Endodermal cell (in vitro differentiated cells): Measurements from ENCODE around the gene UMAD1. TPM values are rescaled to one million over a fixed set of nuclear protein-coding genes. Genes with fewer than 3 reads are reported as not detected.

Experiments used
- DNase-seq: peaks from one replicate; pipeline ENCODE4 v3.0.0-alpha.2; 2017
- H3K27ac ChIP-seq: 2 replicates; pipeline ENCODE4 v1.5.1; 2013; ENCODE audit warnings: mild to moderate bottlenecking, low read depth, low read length, moderate library complexity
- H3K27me3 ChIP-seq: 2 replicates; pipeline ENCODE4 v1.6.1; 2013; ENCODE audit warnings: mild to moderate bottlenecking, low read length, moderate library complexity; ENCODE audit not compliant: insufficient read depth, control insufficient read depth, poor library complexity, severe bottlenecking
- H3K36me3 ChIP-seq: 2 replicates; pipeline ENCODE4 v1.7.0; 2013; ENCODE audit warnings: mild to moderate bottlenecking, low read length, moderate library complexity; ENCODE audit not compliant: control insufficient read depth, insufficient read depth
- H3K4me1 ChIP-seq: one replicate; pipeline ENCODE4 v1.7.0; 2013; ENCODE audit warnings: low read length; ENCODE audit not compliant: control insufficient read depth, insufficient read depth
- H3K4me3 ChIP-seq: 2 replicates; pipeline ENCODE4 v1.5.1; 2013; ENCODE audit warnings: mild to moderate bottlenecking, low read length, moderate library complexity
- H3K9ac ChIP-seq: 2 replicates; pipeline ENCODE4 v1.6.1; 2013; ENCODE audit warnings: mild to moderate bottlenecking, low read length, moderate library complexity; ENCODE audit not compliant: poor library complexity, severe bottlenecking; ENCODE audit errors: extremely low read depth
- H3K9me3 ChIP-seq: 2 replicates; pipeline ENCODE4 v1.6.1; 2013; ENCODE audit warnings: mild to moderate bottlenecking, low read length, moderate library complexity; ENCODE audit not compliant: control insufficient read depth
- H3K27ac Mint-ChIP-seq: 2 replicates; pipeline ENCODE4 v1.8.0; 2020; ENCODE audit warnings: mixed read lengths
- H3K27me3 Mint-ChIP-seq: 2 replicates; pipeline ENCODE4 v1.8.0; 2021; ENCODE audit warnings: mild to moderate bottlenecking, mixed read lengths; ENCODE audit not compliant: insufficient read depth
- H3K36me3 Mint-ChIP-seq: 2 replicates; pipeline ENCODE4 v1.8.0; 2020; ENCODE audit warnings: low read depth, mixed read lengths
- H3K4me1 Mint-ChIP-seq: 2 replicates; pipeline ENCODE4 v1.8.0; 2020; ENCODE audit warnings: mixed read lengths
- H3K4me3 Mint-ChIP-seq: 2 replicates; pipeline ENCODE4 v1.8.0; 2020; ENCODE audit warnings: mild to moderate bottlenecking, moderate library complexity, mixed read lengths
- H3K9me3 Mint-ChIP-seq: 2 replicates; pipeline ENCODE4 v1.8.0; 2020; ENCODE audit warnings: mild to moderate bottlenecking, mixed read lengths
- CTCF ChIP-seq: fragments of 200-600 bp; sonication (generic); conservative IDR thresholded peaks from 2 replicates; pipeline ENCODE4 v1.5.0; 2021; ENCODE audit warnings: antibody characterized with exemption, mild to moderate bottlenecking
- WGBS, 2 experiments: methylation state at CpG; one replicate each; pipeline versions ENCODE4 v1.1.5 to v1.1.7; 2013; ENCODE audit warnings: missing lambda C conversion rate in 2 of 2, mixed read lengths in 1 of 2; ENCODE audit not compliant: insufficient coverage in 1 of 2, insufficient read length in 1 of 2; 5-methylcytosine and 5-hydroxymethylcytosine counted together
- total RNA-seq, 2 donors: library from RNA; stranded (reverse); fragmentation: NEBNext Ultra II Directional in 1 of 2; extraction: Animal tissue kit (Norgen Biotek cat#: 25700) in 1 of 2; gene quantifications; 2 replicates in 1 of 2; 3 replicates in 1 of 2; pipeline ENCODE4 v1.2.1, GENCODE V29; 2021

The UMAD1 gene
- total RNA-seq, 2 donors from 2014 or later: 9.7 to 10.3 TPM

GRCh38 chr7:7720750-7721621, 80.4 kb downstream of the UMAD1 start:
- no peaks in the 10 kb centered on the region for H3K27me3 Mint-ChIP-seq
- no peaks in the 10 kb centered on the region for H3K9me3 Mint-ChIP-seq
- no peaks in the 10 kb centered on the region for H3K9me3 ChIP-seq
- no peaks in the 10 kb centered on the region for H3K4me1 ChIP-seq
- H3K36me3 ChIP-seq: no peaks in the 10 kb centered on the region
- DNase-seq: no peak
- WGBS, 2 experiments: 85 to 92% methylated on average over 5 of the region's 5 CpGs
- H3K9ac ChIP-seq: no peak overlapping the region
- no peak overlapping the region for H3K4me3 ChIP-seq
- H3K27ac Mint-ChIP-seq: no peak overlapping the region
- no peak overlapping the region for H3K27ac ChIP-seq
- no peaks in the 10 kb centered on the region for H3K4me1 Mint-ChIP-seq
- H3K27me3 ChIP-seq: no peaks in the 10 kb centered on the region
- peaks cover 5% of the 10 kb centered on the region for H3K36me3 Mint-ChIP-seq
- no peak for TF ChIP-seq CTCF
- H3K4me3 Mint-ChIP-seq: no peak overlapping the region

- no peaks in the 10 kb centered on the region for H3K36me3 ChIP-seq
- H3K27ac Mint-ChIP-seq: no peak overlapping the region
- no peak overlapping the region for H3K9ac ChIP-seq
- no peak for DNase-seq
- peaks cover 4% of the 10 kb centered on the region for H3K27me3 Mint-ChIP-seq
- H3K27ac ChIP-seq: no peak overlapping the region
- H3K9me3 Mint-ChIP-seq: no peaks in the 10 kb centered on the region
- H3K4me3 Mint-ChIP-seq: no peak overlapping the region
- no peaks in the 10 kb centered on the region for H3K36me3 Mint-ChIP-seq
- peaks cover 4% of the 10 kb centered on the region for H3K4me1 Mint-ChIP-seq
- no peak for TF ChIP-seq CTCF
- no peak overlapping the region for H3K4me3 ChIP-seq
- H3K4me1 ChIP-seq: peaks cover 2% of the 10 kb centered on the region
- no peaks in the 10 kb centered on the region for H3K27me3 ChIP-seq
- H3K9me3 ChIP-seq: peaks cover 4% of the 10 kb centered on the region
Measured at GRCh38 chr7:7731732-7732131, 91.2 kb downstream of the UMAD1 start.

GRCh38 chr7:7732621-7733281, 92.2 kb downstream of the UMAD1 start:
- Histone ChIP-seq H3K36me3 (no peaks in the 10 kb centered on the region), H3K27me3 (no peaks in the 10 kb centered on the region), H3K4me1 (peaks cover 8% of the 10 kb centered on the region), H3K4me3 (no peak overlapping the region), H3K9me3 (no peaks in the 10 kb centered on the region), H3K27ac (no peak overlapping the region), H3K9ac (no peak overlapping the region)
- DNase-seq: no peak
- WGBS, 2 experiments: 93 to 94% methylated on average over 3 to 4 of the region's 4 CpGs
- peaks cover 11% of the 10 kb centered on the region for H3K4me1 Mint-ChIP-seq
- no peaks in the 10 kb centered on the region for H3K36me3 Mint-ChIP-seq
- H3K27me3 Mint-ChIP-seq: peaks cover 4% of the 10 kb centered on the region
- no peaks in the 10 kb centered on the region for H3K9me3 Mint-ChIP-seq
- no peak overlapping the region for H3K27ac Mint-ChIP-seq
- TF ChIP-seq CTCF: no peak
- H3K4me3 Mint-ChIP-seq: no peak overlapping the region
